Mesothelial cell of epicardium (in vitro differentiated cells): ENCODE results near the gene DMBT1. TPM values are rescaled to one million over a fixed set of nuclear protein-coding genes. Genes with fewer than 3 reads are reported as not detected.

Source experiments
- DNase-seq, 2 experiments: peaks; one replicate each; pipeline ENCODE4 v3.0.0; 2021; ENCODE audit warnings: low spot score in 2 of 2; ENCODE audit not compliant: unreplicated experiment in 2 of 2
- H3K27ac Mint-ChIP-seq: 2 replicates; pipeline ENCODE4 v1.8.0; 2021; ENCODE audit warnings: mixed read lengths
- H3K27me3 Mint-ChIP-seq: 2 replicates; pipeline ENCODE4 v1.8.0; 2021; ENCODE audit warnings: low read depth, mixed read lengths
- H3K36me3 Mint-ChIP-seq: 2 replicates; pipeline ENCODE4 v1.8.0; 2021; ENCODE audit warnings: mixed read lengths
- H3K4me1 Mint-ChIP-seq: 2 replicates; pipeline ENCODE4 v1.8.0; 2021; ENCODE audit warnings: mixed read lengths
- H3K4me3 Mint-ChIP-seq: 2 replicates; pipeline ENCODE4 v1.8.0; 2021; ENCODE audit warnings: mild to moderate bottlenecking, moderate library complexity, mixed read lengths
- H3K9me3 Mint-ChIP-seq: 2 replicates; pipeline ENCODE4 v1.8.0; 2021; ENCODE audit warnings: mixed read lengths
- total RNA-seq: library from RNA; stranded (reverse); gene quantifications from 3 replicates; pipeline ENCODE4 v1.2.1, GENCODE V29; 2021
- TF ChIP-seq, protein P1 (sequence below): fragments of 200-600 bp; sonication (generic); IDR thresholded peaks from one replicate; pipeline ENCODE4 v1.5.0; 2021; ENCODE audit warnings: antibody characterized with exemption; ENCODE audit not compliant: unreplicated experiment

DMBT1 gene
- total RNA-seq, 1 donor from 2014 or later, result not detected

DNA sequence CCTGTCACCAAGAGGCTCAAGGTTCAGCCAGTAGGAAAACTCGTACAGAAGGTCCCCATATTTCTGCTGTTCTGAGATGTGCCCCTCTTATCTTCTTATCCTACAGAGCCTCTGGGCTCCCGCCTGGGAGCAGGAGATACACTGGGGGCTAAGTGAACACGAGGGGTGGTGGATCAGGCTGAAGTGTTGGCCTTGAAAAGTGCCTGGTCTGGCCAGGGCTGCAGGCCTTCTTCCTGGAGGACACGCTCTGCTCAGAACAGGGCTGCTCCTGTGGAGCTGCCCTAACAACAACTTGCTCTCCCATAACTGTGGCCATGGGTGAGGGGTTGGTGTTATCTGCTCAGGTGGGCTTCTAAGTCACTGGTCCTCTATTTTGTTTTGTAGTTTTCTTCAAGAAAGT is 105.4 kb downstream of the DMBT1 start:
- Mint-ChIP-seq H3K36me3 (no peaks in the 10 kb centered on the region), H3K4me3 (no peak overlapping the region), H3K27me3 (peaks cover 32% of the 10 kb centered on the region), H3K9me3 (no peaks in the 10 kb centered on the region), H3K27ac (no peak overlapping the region), H3K4me1 (peaks cover 6% of the 10 kb centered on the region)
- TF ChIP-seq, protein P1, sequence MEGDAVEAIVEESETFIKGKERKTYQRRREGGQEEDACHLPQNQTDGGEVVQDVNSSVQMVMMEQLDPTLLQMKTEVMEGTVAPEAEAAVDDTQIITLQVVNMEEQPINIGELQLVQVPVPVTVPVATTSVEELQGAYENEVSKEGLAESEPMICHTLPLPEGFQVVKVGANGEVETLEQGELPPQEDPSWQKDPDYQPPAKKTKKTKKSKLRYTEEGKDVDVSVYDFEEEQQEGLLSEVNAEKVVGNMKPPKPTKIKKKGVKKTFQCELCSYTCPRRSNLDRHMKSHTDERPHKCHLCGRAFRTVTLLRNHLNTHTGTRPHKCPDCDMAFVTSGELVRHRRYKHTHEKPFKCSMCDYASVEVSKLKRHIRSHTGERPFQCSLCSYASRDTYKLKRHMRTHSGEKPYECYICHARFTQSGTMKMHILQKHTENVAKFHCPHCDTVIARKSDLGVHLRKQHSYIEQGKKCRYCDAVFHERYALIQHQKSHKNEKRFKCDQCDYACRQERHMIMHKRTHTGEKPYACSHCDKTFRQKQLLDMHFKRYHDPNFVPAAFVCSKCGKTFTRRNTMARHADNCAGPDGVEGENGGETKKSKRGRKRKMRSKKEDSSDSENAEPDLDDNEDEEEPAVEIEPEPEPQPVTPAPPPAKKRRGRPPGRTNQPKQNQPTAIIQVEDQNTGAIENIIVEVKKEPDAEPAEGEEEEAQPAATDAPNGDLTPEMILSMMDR, result no peak
- DNase-seq, result no peak

DNA sequence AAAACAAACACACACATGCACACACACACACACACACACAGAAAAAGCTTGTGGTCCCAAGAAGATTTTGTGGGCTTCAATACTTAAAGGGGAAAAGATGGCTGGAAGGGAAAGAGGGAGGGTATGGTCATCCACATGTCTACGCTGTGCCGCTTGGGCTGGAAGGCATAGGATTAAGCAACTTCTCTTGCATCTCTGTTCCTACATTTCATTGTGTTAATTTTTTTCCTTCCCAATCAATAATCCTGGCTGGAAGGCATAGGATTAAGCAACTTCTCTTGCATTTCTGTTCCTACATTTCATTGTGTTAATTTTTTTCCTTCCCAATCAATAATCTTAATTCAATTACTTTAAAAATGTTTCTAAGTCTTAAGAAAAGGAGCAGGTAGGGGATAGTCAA is 108.5 kb downstream of the DMBT1 start:
- TF ChIP-seq, protein P1, result no peak
- Mint-ChIP-seq H3K27ac (no peak overlapping the region), H3K4me1 (peaks cover 6% of the 10 kb centered on the region)

DNA sequence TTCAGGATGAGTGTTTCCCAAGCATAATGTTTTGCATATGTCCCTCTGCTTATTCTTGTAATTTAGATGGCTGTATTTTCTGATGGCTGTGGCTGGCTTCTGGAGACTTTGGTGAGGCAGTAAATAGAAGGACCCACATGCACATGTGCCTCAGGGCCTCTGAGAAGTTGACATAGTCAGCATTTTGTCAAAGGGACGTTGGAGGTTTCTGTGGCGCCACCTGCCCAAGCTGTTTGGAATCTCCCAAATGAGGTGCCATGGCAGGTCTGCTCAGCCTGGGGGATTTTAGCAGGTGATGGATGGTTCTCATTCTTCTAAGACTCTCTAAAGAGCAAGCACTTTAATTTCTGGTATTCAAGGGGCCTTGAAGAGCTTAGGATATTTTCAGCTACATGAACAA is 109.3 kb downstream of the DMBT1 start:
- H3K27ac Mint-ChIP-seq, result no peak overlapping the region
- H3K27me3 Mint-ChIP-seq, result peaks cover 24% of the 10 kb centered on the region
- no peak for DNase-seq
- TF ChIP-seq, protein P1, result no peak
- no peak overlapping the region for H3K4me3 Mint-ChIP-seq
- H3K9me3 Mint-ChIP-seq, result no peaks in the 10 kb centered on the region
- peaks cover 6% of the 10 kb centered on the region for H3K4me1 Mint-ChIP-seq
- H3K36me3 Mint-ChIP-seq, result no peaks in the 10 kb centered on the region

More for the DNA sequence above, 108.5 kb downstream of the DMBT1 start:
- no peak overlapping the region for H3K4me3 Mint-ChIP-seq
- H3K36me3 Mint-ChIP-seq, result no peaks in the 10 kb centered on the region
- DNase-seq, result no peak
- H3K9me3 Mint-ChIP-seq, result no peaks in the 10 kb centered on the region
- H3K27me3 Mint-ChIP-seq, result peaks cover 25% of the 10 kb centered on the region

DNA sequence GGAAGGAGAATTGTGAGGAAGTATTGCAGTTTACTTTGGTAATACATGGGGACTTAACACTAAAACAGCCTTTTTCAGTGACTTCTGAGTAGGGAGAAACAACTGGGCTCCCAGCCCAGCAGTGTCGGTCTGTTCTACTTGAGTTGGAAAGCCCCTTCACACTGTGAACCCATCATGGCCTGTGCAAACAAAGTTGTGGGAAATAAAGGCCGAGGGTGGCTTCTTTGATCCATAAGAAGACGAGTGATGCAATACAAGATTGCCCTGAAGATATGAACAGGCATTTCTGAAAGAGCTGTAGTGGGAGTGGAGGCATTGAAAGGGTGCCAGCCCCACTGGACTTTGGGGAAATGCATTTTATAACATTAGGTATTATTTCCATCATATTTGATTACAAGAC is 110.8 kb downstream of the DMBT1 start:
- Mint-ChIP-seq H3K9me3 (no peaks in the 10 kb centered on the region), H3K27me3 (peaks cover 28% of the 10 kb centered on the region), H3K27ac (no peak overlapping the region), H3K4me3 (no peak overlapping the region), H3K4me1 (peaks cover 4% of the 10 kb centered on the region), H3K36me3 (no peaks in the 10 kb centered on the region)
- TF ChIP-seq, protein P1, result no peak
- no peak for DNase-seq

DNA sequence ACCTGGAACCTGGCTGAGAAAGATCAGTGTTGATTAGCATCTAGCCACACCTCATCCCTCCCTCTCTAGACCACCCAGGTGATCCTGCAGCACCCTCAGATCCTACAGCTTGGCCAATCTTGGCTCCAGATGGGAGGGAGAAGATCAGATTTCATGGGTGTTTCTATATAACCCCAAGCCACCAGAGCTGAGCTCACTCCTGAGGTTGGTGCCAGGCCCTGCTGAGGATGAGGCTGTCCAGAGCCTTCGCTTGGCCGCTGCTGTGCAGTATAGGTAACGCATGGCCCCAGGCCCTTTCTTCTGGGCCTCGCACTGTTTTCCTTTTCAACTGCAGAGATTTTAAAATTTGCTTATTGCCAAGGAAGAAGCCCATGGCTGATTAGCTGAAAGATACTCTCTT is 112.1 kb downstream of the DMBT1 start:
- TF ChIP-seq, protein P1, result no peak
- no peak for DNase-seq
- no peaks in the 10 kb centered on the region for H3K9me3 Mint-ChIP-seq
- H3K4me3 Mint-ChIP-seq, result no peak overlapping the region
- peaks cover 4% of the 10 kb centered on the region for H3K4me1 Mint-ChIP-seq
- H3K27me3 Mint-ChIP-seq, result peaks cover 35% of the 10 kb centered on the region
- no peaks in the 10 kb centered on the region for H3K36me3 Mint-ChIP-seq
- H3K27ac Mint-ChIP-seq, result no peak overlapping the region

DNA sequence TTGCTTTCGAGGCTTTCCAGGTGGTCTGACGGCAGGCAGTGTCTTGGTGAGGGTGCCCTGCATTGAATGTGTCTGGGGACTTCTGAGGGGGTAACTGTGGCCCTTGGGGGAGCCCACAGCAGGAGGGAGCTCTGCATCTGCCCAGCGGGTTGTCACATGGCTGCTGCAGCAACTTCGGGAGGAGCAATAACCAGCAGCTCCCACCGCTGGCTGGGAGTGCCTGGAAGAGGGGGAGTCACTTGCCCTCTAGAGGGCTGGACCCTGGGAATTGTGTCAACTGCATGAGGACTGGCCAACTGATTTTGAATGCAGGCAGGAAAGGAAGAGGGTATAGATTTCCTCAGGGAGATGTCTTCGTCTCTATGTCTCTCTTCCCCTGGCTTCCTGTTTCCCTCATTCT is 112.7 kb downstream of the DMBT1 start:
- H3K36me3 Mint-ChIP-seq, result no peaks in the 10 kb centered on the region
- no peaks in the 10 kb centered on the region for H3K9me3 Mint-ChIP-seq
- DNase-seq, result no peak
- H3K27me3 Mint-ChIP-seq, result peaks cover 35% of the 10 kb centered on the region
- no peak overlapping the region for H3K27ac Mint-ChIP-seq
- TF ChIP-seq, protein P1, result no peak
- peaks cover 4% of the 10 kb centered on the region for H3K4me1 Mint-ChIP-seq
- no peak overlapping the region for H3K4me3 Mint-ChIP-seq
